ENCODE results near the gene CDC34.

The CDC34 gene

GRCh38 chr19:581399-582111, 50.0 kb downstream of the CDC34 start:
- Histone ChIP-seq H4K20me1 (ENCODE audit: low read depth, low read length) (no peaks in the 10 kb centered on the region; the same call in 1 of the 2 replicates), H3K36me3 (ENCODE audit: low read length) (no peaks in the 10 kb centered on the region), H3K9me3 (ENCODE audit: insufficient read depth, low read length) (no peaks in the 10 kb centered on the region), H2AFZ (ENCODE audit: low read depth, low read length, severe bottlenecking) (no peak overlapping the region), H3K9me2 (replicated peaks; ENCODE audit: insufficient read depth, low read length) (no peaks in the 10 kb centered on the region), H3K4me2 (ENCODE audit: low read depth, low read length, poor library complexity, severe bottlenecking) (no peak overlapping the region), H3K27me3 (ENCODE audit: low read length) (no peaks in the 10 kb centered on the region), H3K4me3 (ENCODE audit: insufficient read depth, low read length, poor library complexity, severe bottlenecking) (no peak overlapping the region), H3K9ac (ENCODE audit: low read length) (no peak overlapping the region), H3K27ac (ENCODE audit: low read depth, low read length) (no peak overlapping the region), H3K79me2 (ENCODE audit: insufficient read depth, low read length) (peaks cover 28% of the 10 kb centered on the region), H3F3A (ENCODE audit: insufficient read depth) (no peaks in the 10 kb centered on the region)
- TF ChIP-seq, protein P1, sequence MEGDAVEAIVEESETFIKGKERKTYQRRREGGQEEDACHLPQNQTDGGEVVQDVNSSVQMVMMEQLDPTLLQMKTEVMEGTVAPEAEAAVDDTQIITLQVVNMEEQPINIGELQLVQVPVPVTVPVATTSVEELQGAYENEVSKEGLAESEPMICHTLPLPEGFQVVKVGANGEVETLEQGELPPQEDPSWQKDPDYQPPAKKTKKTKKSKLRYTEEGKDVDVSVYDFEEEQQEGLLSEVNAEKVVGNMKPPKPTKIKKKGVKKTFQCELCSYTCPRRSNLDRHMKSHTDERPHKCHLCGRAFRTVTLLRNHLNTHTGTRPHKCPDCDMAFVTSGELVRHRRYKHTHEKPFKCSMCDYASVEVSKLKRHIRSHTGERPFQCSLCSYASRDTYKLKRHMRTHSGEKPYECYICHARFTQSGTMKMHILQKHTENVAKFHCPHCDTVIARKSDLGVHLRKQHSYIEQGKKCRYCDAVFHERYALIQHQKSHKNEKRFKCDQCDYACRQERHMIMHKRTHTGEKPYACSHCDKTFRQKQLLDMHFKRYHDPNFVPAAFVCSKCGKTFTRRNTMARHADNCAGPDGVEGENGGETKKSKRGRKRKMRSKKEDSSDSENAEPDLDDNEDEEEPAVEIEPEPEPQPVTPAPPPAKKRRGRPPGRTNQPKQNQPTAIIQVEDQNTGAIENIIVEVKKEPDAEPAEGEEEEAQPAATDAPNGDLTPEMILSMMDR (IDR thresholded peaks at IDR 0.05; ENCODE audit: insufficient read depth, low read length, poor library complexity, severe bottlenecking) = no peak
- no peak for TF ChIP-seq EZH2phosphoT487 (conservative IDR thresholded peaks at IDR 0.05; ENCODE audit: low read length)

DNA sequence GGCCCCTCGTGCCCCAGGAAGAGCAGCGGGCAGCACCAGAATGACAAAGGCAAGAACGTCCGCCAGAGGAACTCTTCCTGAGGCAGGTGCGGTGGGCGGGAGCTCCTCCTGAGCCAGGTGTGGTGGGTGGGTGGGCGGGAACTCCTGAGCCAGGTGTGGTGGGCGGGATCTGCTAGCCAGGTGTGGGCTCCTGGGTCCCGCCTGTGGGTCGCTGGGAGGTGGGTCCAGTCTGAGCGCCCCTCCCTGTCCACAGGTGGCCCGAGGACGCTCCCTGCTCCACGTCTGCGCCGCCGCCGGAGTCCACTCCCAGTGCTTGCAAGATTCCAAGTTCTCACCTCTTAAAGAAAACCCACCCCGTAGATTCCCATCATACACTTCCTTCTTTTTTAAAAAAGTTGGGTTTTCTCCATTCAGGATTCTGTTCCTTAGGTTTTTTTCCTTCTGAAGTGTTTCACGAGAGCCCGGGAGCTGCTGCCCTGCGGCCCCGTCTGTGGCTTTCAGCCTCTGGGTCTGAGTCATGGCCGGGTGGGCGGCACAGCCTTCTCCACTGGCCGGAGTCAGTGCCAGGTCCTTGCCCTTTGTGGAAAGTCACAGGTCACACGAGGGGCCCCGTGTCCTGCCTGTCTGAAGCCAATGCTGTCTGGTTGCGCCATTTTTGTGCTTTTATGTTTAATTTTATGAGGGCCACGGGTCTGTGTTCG, 51.1 kb downstream of the CDC34 start:
- H3K4me2 ChIP-seq (ENCODE audit: low read depth, low read length, poor library complexity, severe bottlenecking) = no peak overlapping the region
- TF ChIP-seq, protein P1 (IDR thresholded peaks at IDR 0.05; ENCODE audit: insufficient read depth, low read length, poor library complexity, severe bottlenecking) = no peak
- TF ChIP-seq EZH2phosphoT487 (conservative IDR thresholded peaks at IDR 0.05; ENCODE audit: low read length) = no peak
- H3K4me3 ChIP-seq (ENCODE audit: insufficient read depth, low read length, poor library complexity, severe bottlenecking) = no peak overlapping the region
- no peak overlapping the region for H3K27ac ChIP-seq (ENCODE audit: low read depth, low read length)
- no peaks in the 10 kb centered on the region for H3K27me3 ChIP-seq (ENCODE audit: low read length)
- H3K9ac ChIP-seq (ENCODE audit: low read length) = no peak overlapping the region
- peaks cover 17% of the 10 kb centered on the region for H3K79me2 ChIP-seq (ENCODE audit: insufficient read depth, low read length)
- H3K36me3 ChIP-seq (ENCODE audit: low read length) = no peaks in the 10 kb centered on the region
- no peaks in the 10 kb centered on the region for H3K9me2 ChIP-seq (replicated peaks; ENCODE audit: insufficient read depth, low read length)
- H3F3A ChIP-seq (ENCODE audit: insufficient read depth) = no peaks in the 10 kb centered on the region
- no peaks in the 10 kb centered on the region; the same call in 1 of the 2 replicates for H4K20me1 ChIP-seq (ENCODE audit: low read depth, low read length)
- H2AFZ ChIP-seq (ENCODE audit: low read depth, low read length, severe bottlenecking) = no peak overlapping the region
- H3K9me3 ChIP-seq (ENCODE audit: insufficient read depth, low read length) = no peaks in the 10 kb centered on the region

DNA sequence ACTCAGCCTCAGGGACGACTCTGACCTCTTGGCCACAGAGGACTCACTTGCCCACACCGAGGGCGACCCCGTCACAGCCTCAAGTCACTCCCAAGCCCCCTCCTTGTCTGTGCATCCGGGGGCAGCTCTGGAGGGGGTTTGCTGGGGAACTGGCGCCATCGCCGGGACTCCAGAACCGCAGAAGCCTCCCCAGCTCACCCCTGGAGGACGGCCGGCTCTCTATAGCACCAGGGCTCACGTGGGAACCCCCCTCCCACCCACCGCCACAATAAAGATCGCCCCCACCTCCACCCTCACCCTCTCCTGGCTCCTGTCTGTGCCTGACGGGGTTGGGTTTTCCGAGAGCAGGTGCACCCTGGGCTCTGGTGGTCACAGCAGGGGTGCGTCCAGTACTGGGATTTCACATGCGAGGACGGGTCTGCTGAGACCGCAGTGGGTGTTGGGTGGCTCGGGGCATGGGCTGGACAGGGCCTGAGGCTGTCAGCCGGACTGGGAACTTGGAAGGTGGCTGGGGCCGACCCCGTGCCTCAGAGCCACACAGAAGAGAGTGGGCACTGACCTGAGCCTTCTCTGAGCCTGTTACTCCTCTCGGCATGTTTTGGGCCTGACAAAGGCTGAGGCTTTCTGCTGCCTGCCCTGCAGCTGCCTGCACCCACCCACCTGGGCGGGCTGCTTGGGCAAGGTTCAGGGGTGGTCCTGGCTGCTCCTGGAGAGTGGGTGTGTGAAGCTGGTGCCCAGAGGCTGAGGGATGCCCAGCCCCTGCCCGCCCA, 51.8 kb downstream of the CDC34 start:
- Histone ChIP-seq H4K20me1 (ENCODE audit: low read depth, low read length) (no peaks in the 10 kb centered on the region; the same call in 1 of the 2 replicates), H3K36me3 (ENCODE audit: low read length) (no peaks in the 10 kb centered on the region), H3K9me2 (replicated peaks; ENCODE audit: insufficient read depth, low read length) (no peaks in the 10 kb centered on the region), H3K4me3 (ENCODE audit: insufficient read depth, low read length, poor library complexity, severe bottlenecking) (no peak overlapping the region), H3K27ac (ENCODE audit: low read depth, low read length) (no peak overlapping the region), H2AFZ (ENCODE audit: low read depth, low read length, severe bottlenecking) (no peak overlapping the region), H3K9ac (ENCODE audit: low read length) (no peak overlapping the region), H3K27me3 (ENCODE audit: low read length) (no peaks in the 10 kb centered on the region), H3F3A (ENCODE audit: insufficient read depth) (no peaks in the 10 kb centered on the region), H3K4me2 (ENCODE audit: low read depth, low read length, poor library complexity, severe bottlenecking) (no peak overlapping the region), H3K79me2 (ENCODE audit: insufficient read depth, low read length) (peaks cover 10% of the 10 kb centered on the region; the same call in 1 of the 2 replicates), H3K9me3 (ENCODE audit: insufficient read depth, low read length) (no peaks in the 10 kb centered on the region)
- no peak for TF ChIP-seq EZH2phosphoT487 (conservative IDR thresholded peaks at IDR 0.05; ENCODE audit: low read length)
- TF ChIP-seq, protein P1 (IDR thresholded peaks at IDR 0.05; ENCODE audit: insufficient read depth, low read length, poor library complexity, severe bottlenecking) = no peak
